Mesodermal cell (in vitro differentiated cells): ENCODE data around the gene CD52.
"Not testable (repeated sequence)": the region's sequence is repeated elsewhere in the genome, so short reads cannot be mapped to it uniquely, and the experiment has no call there.

Source experiments
- H3K27ac ChIP-seq: 2 replicates; pipeline ENCODE4 v1.7.0; 2013; ENCODE audit warnings: mild to moderate bottlenecking, low read depth, low read length, moderate library complexity; ENCODE audit not compliant: severe bottlenecking
- H3K36me3 ChIP-seq: 2 replicates; pipeline ENCODE4 v1.7.1; 2013; ENCODE audit warnings: mild to moderate bottlenecking, low read length, moderate library complexity; ENCODE audit not compliant: control insufficient read depth, insufficient read depth
- H3K4me1 ChIP-seq: one replicate; pipeline ENCODE4 v1.7.1; 2013; ENCODE audit warnings: mild to moderate bottlenecking, low read length; ENCODE audit not compliant: insufficient read depth, control insufficient read depth, poor library complexity, severe bottlenecking
- H3K4me3 ChIP-seq: 2 replicates; pipeline ENCODE4 v1.7.0; 2013; ENCODE audit warnings: low read length, control low read depth, mild to moderate bottlenecking; ENCODE audit not compliant: insufficient read depth, poor library complexity, severe bottlenecking; ENCODE audit errors: extremely low read depth
- H3K9me3 ChIP-seq: 2 replicates; pipeline ENCODE4 v1.7.1; 2013; ENCODE audit warnings: mild to moderate bottlenecking, low read length, moderate library complexity; ENCODE audit not compliant: control insufficient read depth
- WGBS, 2 experiments: methylation state at CpG; one replicate each; pipeline ENCODE4 v1.1.5; 2013; ENCODE audit warnings: missing lambda C conversion rate in 2 of 2; ENCODE audit not compliant: insufficient coverage in 2 of 2; 5-methylcytosine and 5-hydroxymethylcytosine counted together

The CD52 gene

DNA sequence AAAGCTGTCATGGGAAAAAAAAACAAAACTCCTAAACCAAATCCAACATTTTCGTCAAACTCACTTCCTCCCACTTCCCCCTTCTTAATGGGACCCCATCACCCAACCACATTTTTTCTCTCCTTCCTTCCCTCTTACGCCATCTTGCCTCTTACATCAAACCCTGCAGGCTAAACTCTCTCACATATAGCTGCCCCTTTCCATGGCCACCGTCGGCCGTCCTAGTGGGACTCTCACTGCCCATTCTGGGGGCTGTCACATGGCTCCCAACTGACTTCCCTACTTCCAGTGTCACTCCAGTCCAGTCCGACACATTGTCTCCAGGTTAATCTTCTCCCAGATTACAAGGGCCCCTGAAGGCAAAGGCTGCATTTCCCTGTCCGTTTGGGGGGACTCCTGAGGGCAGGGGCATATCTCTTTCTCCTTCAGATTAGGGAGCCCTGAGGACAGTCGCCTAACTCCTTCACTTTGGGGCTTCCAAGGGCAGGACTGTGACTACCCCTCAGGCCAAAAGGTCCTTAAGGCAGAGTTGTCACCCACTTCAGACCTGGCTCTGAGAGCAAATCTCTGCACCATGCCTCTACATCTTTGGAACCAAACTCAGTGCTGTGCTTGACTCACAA, 12.0 kb upstream of the CD52 start:
- no peaks in the 10 kb centered on the region for H3K9me3 ChIP-seq

DNA sequence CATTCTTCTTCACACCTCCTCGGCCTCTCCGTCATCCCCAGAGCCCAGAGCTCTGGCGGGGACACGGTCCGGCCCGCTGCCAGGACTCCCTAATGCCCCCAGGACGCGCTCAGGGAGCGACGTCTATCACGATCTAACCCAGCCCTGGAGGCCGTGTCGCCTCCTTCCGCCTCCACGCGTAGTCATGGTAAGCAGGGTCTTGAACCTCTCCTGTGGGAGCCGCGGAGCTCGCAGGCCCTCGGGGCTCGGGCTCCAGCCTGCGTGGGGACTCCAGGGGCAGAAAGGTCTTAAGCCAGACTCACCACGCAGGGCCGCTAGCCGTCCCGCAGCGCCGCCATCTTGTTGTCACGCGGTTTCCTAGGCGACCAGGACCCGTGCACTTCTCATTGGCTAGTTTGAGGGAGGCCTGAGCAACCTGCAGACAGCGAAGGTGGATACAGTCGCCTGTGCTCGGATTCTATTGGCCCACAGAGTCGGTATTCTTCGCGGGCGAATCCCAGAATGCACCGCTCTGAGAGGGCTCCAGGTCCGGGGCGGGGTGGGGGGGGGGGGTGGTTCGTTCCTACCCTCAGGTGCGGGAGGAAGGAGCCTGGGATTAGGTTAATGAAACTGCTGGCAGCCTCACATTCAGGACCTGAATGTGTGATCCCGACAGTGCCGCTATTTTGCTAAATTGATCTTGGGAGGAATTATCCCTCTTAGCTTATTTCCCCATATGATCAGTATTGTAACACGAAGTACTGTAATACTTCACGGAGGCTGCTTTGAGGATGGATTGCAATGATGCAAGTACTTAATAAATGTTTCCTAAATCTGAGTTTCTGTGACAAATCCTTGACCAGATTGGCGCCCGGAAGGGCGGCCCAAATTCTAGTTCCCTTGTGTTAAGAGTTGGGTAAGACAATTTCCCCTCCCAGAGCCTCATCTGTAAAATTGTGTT, 11.2 kb upstream of the CD52 start, which contains the start of gene UBXN11:
Gene UBXN11 (minus strand): TSS at position 347 of the 940 bp plus-strand sequence. CDS start 3,753 bp downstream, outside the sequence.
- Histone ChIP-seq H3K36me3 (no peaks in the 10 kb centered on the region), H3K4me1 (peaks cover 7% of the 10 kb centered on the region), H3K4me3 (peak within 1 kb of the TSS; percentile 72), H3K27ac (peak within 1 kb of the TSS; percentile 71), H3K9me3 (no peaks in the 10 kb centered on the region)
- 1 to 2% methylated on average over 29 to 34 of the region's 51 CpGs for WGBS, 2 experiments

More for the DNA sequence above, 12.0 kb upstream of the CD52 start:
- peaks cover 7% of the 10 kb centered on the region for H3K4me1 ChIP-seq
- WGBS, 2 experiments = 48 to 63% methylated on average over 8 of the region's 8 CpGs
- peak overlapping the region; percentile 71 for H3K27ac ChIP-seq
- H3K36me3 ChIP-seq = no peaks in the 10 kb centered on the region
- H3K4me3 ChIP-seq = peak overlapping the region; percentile 72

DNA sequence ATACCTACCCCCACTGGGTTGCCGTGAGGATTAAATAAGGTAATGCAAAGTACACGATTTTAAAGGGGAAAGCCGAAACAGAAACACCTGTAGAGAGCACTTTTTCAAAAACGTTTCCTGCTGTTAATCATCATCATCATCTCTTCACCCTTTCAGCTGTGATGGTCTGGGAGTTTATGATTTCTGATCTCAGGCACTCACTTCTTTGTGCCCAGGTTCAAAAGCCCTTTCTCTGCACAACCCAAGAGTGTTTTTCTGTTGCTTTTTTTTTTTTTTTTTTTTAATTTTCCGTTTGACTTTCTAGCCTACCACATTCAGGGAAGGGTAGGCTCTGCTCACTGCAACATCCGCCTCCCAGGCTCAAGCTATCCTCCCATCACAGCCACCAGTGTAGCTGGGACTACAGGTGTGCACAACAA, 10.4 kb upstream of the CD52 start:
- no peak overlapping the region for H3K4me3 ChIP-seq
- H3K4me1 ChIP-seq = peaks cover 7% of the 10 kb centered on the region
- H3K27ac ChIP-seq = no peak overlapping the region
- H3K36me3 ChIP-seq = no peaks in the 10 kb centered on the region
- H3K9me3 ChIP-seq = no peaks in the 10 kb centered on the region
- 80% methylated on average over 2 of the region's 6 CpGs; no CpG with 5 or more reads in 1 of the 2 experiments for WGBS, 2 experiments

DNA sequence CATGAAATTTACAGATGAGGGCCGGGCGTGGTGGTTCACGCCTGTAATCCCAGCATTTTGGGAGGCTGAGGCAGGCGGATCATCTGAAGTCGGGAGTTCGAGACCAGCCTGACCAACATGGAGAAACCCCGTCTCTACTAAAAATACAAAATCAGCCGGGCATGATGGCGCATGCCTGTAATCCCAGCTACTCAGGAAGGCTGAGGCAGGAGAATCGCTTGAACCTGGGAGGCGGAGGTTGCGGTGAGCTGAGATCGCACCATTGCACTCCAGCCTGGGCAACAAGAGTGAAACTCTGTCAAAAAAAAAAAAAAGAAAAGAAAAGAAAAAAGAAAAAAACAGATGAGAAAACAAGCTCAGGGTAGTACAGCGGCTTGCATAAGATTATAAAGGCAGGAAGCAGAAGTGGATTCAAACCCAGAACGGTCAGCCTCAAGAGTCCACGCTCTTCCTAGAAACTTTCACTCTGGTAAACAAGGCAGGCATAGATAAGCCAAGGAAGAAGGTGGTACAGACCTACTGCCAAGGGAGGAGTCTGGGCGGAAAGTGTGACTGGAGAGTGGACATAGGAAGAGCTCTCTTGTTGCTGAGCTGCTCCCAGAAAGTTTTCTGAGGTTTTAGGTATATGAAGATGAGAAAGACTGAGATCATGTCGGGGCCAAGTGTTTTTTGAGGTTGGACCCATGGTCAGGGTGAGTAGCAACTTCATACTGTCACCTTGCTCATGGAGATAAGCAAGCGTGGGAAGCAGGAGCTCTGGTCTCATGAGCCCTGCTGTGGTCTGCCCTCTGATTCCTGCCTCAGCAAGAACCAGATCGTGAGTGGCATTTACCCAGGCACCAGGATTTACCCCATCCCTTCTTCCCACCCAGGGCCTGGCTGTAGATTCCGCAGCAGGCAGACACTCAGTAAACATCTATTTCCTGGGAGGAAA, 9.5 kb upstream of the CD52 start:
- H3K4me1 ChIP-seq, H3K4me3 ChIP-seq, H3K27ac ChIP-seq, H3K36me3 ChIP-seq, H3K9me3 ChIP-seq: not testable (repeated sequence)
- WGBS, 2 experiments = 86 to 91% methylated on average over 11 to 13 of the region's 21 CpGs

GRCh38 chr1:26314501-26314900, 3.3 kb upstream of the CD52 start:
- Histone ChIP-seq H3K27ac (no peak overlapping the region), H3K4me3 (no peak overlapping the region), H3K9me3 (no peaks in the 10 kb centered on the region), H3K4me1 (peaks cover 14% of the 10 kb centered on the region), H3K36me3 (no peaks in the 10 kb centered on the region)
- 100% methylated on average over 3 to 5 of the region's 5 CpGs for WGBS, 2 experiments

GRCh38 chr1:26315874-26316850, 1.6 kb upstream of the CD52 start:
- WGBS, 2 experiments = 78 to 84% methylated on average over 2 to 4 of the region's 8 CpGs
- Histone ChIP-seq H3K27ac (no peak overlapping the region), H3K4me3 (no peak overlapping the region), H3K9me3 (no peaks in the 10 kb centered on the region), H3K4me1 (peaks cover 14% of the 10 kb centered on the region), H3K36me3 (no peaks in the 10 kb centered on the region)

DNA sequence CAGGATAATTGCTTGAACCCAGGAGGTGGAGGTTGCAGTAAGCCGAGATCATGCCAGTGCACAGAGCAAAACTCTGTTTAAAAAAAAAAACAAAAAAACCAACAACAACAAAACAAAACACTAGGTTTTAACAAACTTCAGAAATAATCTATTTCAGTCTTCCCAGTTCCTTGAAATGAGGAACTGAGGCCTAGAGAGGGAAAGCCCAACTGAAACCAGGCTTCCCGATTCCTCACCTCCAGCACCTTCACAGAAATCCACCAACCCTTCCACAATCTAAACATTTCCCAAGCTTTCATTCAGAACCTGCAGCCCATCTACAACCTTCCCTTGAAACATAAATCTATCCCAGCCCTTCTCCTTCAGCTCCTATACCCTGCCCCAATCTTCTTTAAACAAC, 612 bp upstream of the CD52 start:
- Histone ChIP-seq H3K4me1 (peaks cover 17% of the 10 kb centered on the region), H3K4me3 (no peak overlapping the region), H3K36me3 (no peaks in the 10 kb centered on the region), H3K9me3 (no peaks in the 10 kb centered on the region), H3K27ac (no peak overlapping the region)
- 83% methylated on average over 2 of the region's 2 CpGs; no CpG with 5 or more reads in 1 of the 2 experiments for WGBS, 2 experiments

GRCh38 chr1:26318338-26319064, 743 bp downstream of the CD52 start:
- WGBS, 2 experiments = 89 to 97% methylated on average over 5 to 8 of the region's 9 CpGs
- no peaks in the 10 kb centered on the region for H3K36me3 ChIP-seq
- H3K9me3 ChIP-seq = no peaks in the 10 kb centered on the region
- peaks cover 17% of the 10 kb centered on the region for H3K4me1 ChIP-seq
- no peak overlapping the region for H3K27ac ChIP-seq
- H3K4me3 ChIP-seq = no peak overlapping the region

GRCh38 chr1:26320896-26321295, 3.1 kb downstream of the CD52 start:
- Histone ChIP-seq H3K9me3 (no peaks in the 10 kb centered on the region), H3K4me3 (no peak overlapping the region), H3K4me1 (peaks cover 17% of the 10 kb centered on the region), H3K36me3 (peaks cover 3% of the 10 kb centered on the region), H3K27ac (no peak overlapping the region)
- 73 to 100% methylated on average over 1 to 2 of the region's 2 CpGs for WGBS, 2 experiments
